B cell (primary cell): ENCODE data around the gene SNRPD3. TPM values are rescaled to one million over a fixed set of nuclear protein-coding genes. Genes with fewer than 3 reads are reported as not detected.

Experiments
- ATAC-seq: fragments of 200-7000 bp; cut with Tn5 transposase; one replicate; pipeline ENCODE4 v1.10.0; 2021; ENCODE audit warnings: low read depth, mild to moderate bottlenecking, moderate number of reproducible peaks, moderate library complexity
- CTCF ChIA-PET: fragments of 350-600 bp; sonication (Branson Sonifier 250); formaldehyde crosslinking; loops from one replicate; lab custom pipeline; 2021; ENCODE audit warnings: antibody characterized with exemption, inconsistent platforms; lab: Charles Lee
- POLR2A ChIA-PET: fragments of 350-600 bp; sonication (Branson Sonifier 250); formaldehyde crosslinking; loops from one replicate; lab custom pipeline; 2021; ENCODE audit warnings: antibody characterized with exemption; lab: Charles Lee
- DNase-seq: peaks from one replicate; pipeline ENCODE4 v3.0.0; 2013
- H2AFZ ChIP-seq: 2 replicates; pipeline ENCODE4 v1.6.1; 2012; ENCODE audit warnings: mild to moderate bottlenecking, low read depth, low read length; ENCODE audit not compliant: insufficient read depth, poor library complexity, severe bottlenecking
- H3K27ac ChIP-seq, 2 donors: 1 replicate in 1 of 2; 2 replicates in 1 of 2; pipeline ENCODE4 v1.5.1; 2012 to 2013; ENCODE audit warnings: low read length in 2 of 2, mild to moderate bottlenecking in 2 of 2, moderate library complexity in 1 of 2
- H3K27me3 ChIP-seq, 4 experiments: fragments of 200-600 bp in 1 of 4; sonication (generic) in 1 of 4; replicated peaks in 1 of 4; 1 replicate in 2 of 4; 2 replicates in 2 of 4; pipeline versions ENCODE4 v1.6.1 to v1.7.0; 2013 to 2016; ENCODE audit warnings: low read length in 3 of 4, mild to moderate bottlenecking in 2 of 4, mixed read lengths in 1 of 4, moderate library complexity in 1 of 4; ENCODE audit not compliant: insufficient read depth in 4 of 4, control insufficient read depth in 3 of 4; ENCODE audit errors: control extremely low read depth in 1 of 4
- H3K36me3 ChIP-seq, 2 experiments: replicated peaks in 1 of 2; 1 replicate in 1 of 2; 2 replicates in 1 of 2; pipeline versions ENCODE4 v1.6.1 to v1.7.1; 2013; ENCODE audit warnings: low read length in 1 of 2; ENCODE audit not compliant: insufficient read depth in 2 of 2, control insufficient read depth in 1 of 2; ENCODE audit errors: control extremely low read depth in 1 of 2, extremely low read depth in 1 of 2
- H3K4me1 ChIP-seq, 2 donors: fragments of 200-600 bp in 1 of 2; sonication (generic) in 1 of 2; 1 replicate in 1 of 2; 2 replicates in 1 of 2; pipeline versions ENCODE4 v1.5.1 to v1.6.1; 2013 to 2017; ENCODE audit warnings: low read length in 2 of 2; ENCODE audit not compliant: control insufficient read depth in 2 of 2, insufficient read depth in 2 of 2
- H3K4me2 ChIP-seq: replicated peaks from 2 replicates; pipeline ENCODE3; 2012; ENCODE audit warnings: mild to moderate bottlenecking, low read depth, low read length; ENCODE audit not compliant: poor library complexity, severe bottlenecking
- H3K4me3 ChIP-seq, 5 experiments: fragments of 200-600 bp in 1 of 5; sonication (generic) in 1 of 5; 1 replicate in 3 of 5; 2 replicates in 2 of 5; pipeline versions ENCODE4 v1.5.1 to v1.7.0; 2011 to 2016; ENCODE audit warnings: low read length in 4 of 5, mild to moderate bottlenecking in 4 of 5, low read depth in 2 of 5, control low read depth in 1 of 5, moderate library complexity in 1 of 5; ENCODE audit not compliant: insufficient read depth in 1 of 5; ENCODE audit errors: control extremely low read depth in 1 of 5, extremely low read depth in 1 of 5
- H3K79me2 ChIP-seq: fragments of 200-600 bp; sonication (generic); one replicate; pipeline ENCODE4 v1.6.0; 2016; ENCODE audit warnings: low read length; ENCODE audit not compliant: control insufficient read depth, insufficient read depth
- H3K9ac ChIP-seq: fragments of 200-600 bp; sonication (generic); 2 replicates; pipeline ENCODE4 v1.6.1; 2017; ENCODE audit warnings: mild to moderate bottlenecking, low read length, moderate library complexity
- H3K9me3 ChIP-seq, 3 donors: one replicate each; pipeline versions ENCODE4 v1.6.1 to v1.7.1; 2013; ENCODE audit warnings: low read length in 2 of 3; ENCODE audit not compliant: control insufficient read depth in 2 of 3, insufficient read depth in 1 of 3; ENCODE audit errors: control extremely low read depth in 1 of 3
- H4K20me1 ChIP-seq: 2 replicates; pipeline ENCODE4 v1.6.0; 2012; ENCODE audit warnings: mild to moderate bottlenecking, low read length; ENCODE audit not compliant: insufficient read depth, control insufficient read depth, poor library complexity, severe bottlenecking
- H3K27ac Mint-ChIP-seq: one replicate; pipeline ENCODE4 v1.8.0; 2021; ENCODE audit warnings: mixed read lengths
- H3K27me3 Mint-ChIP-seq: one replicate; pipeline ENCODE4 v1.8.0; 2021; ENCODE audit warnings: mixed read lengths
- H3K4me1 Mint-ChIP-seq: one replicate; pipeline ENCODE4 v1.8.0; 2021; ENCODE audit warnings: mixed read lengths
- H3K4me3 Mint-ChIP-seq: one replicate; pipeline ENCODE4 v1.8.0; 2021; ENCODE audit warnings: mixed read lengths
- H3K9me3 Mint-ChIP-seq: one replicate; pipeline ENCODE4 v1.8.0; 2022; ENCODE audit warnings: mixed read lengths; ENCODE audit not compliant: insufficient read depth
- EZH2 ChIP-seq: IDR thresholded peaks from 2 replicates; pipeline ENCODE4 v1.6.1; 2012; ENCODE audit warnings: borderline replicate concordance, low read depth, mild to moderate bottlenecking, moderate library complexity, low read length; ENCODE audit not compliant: insufficient read depth, poor library complexity, severe bottlenecking
- WGBS: methylation state at CpG from one replicate; pipeline ENCODE4 v1.1.5; 2013; ENCODE audit warnings: missing lambda C conversion rate; ENCODE audit not compliant: insufficient coverage; 5-methylcytosine and 5-hydroxymethylcytosine counted together
- intact Hi-C: fragments of 100-400 bp; cut with micrococcal nuclease; formaldehyde crosslinking; loops from one replicate; pipeline ENCODE4 v1.10.0; 2022
- polyA plus RNA-seq: library from polyadenylated mRNA; depleted of rRNA; stranded (reverse); fragments of >200 nt; gene quantifications from 2 replicates; pipeline ENCODE4 v1.2.3, GENCODE V29; 2012
- total RNA-seq, 2 donors: library from RNA; stranded (reverse); fragments of 120-200 nt in 1 of 2; gene quantifications; 1 replicate in 1 of 2; 2 replicates in 1 of 2; pipeline versions ENCODE4 v1.2.3 to v1.2.4, GENCODE V29; 2013 to 2022
- TF ChIP-seq, protein P1 (sequence below): fragments of 200-600 bp; IDR thresholded peaks from one replicate; pipeline ENCODE4 v1.8.0; 2022; ENCODE audit warnings: antibody characterized with exemption, mild to moderate bottlenecking

Gene SNRPD3
- total and polyA plus RNA-seq, 2 donors (not counting 1 experiment from before 2014, with no cell fraction given): 76.7 to 165 TPM

DNA sequence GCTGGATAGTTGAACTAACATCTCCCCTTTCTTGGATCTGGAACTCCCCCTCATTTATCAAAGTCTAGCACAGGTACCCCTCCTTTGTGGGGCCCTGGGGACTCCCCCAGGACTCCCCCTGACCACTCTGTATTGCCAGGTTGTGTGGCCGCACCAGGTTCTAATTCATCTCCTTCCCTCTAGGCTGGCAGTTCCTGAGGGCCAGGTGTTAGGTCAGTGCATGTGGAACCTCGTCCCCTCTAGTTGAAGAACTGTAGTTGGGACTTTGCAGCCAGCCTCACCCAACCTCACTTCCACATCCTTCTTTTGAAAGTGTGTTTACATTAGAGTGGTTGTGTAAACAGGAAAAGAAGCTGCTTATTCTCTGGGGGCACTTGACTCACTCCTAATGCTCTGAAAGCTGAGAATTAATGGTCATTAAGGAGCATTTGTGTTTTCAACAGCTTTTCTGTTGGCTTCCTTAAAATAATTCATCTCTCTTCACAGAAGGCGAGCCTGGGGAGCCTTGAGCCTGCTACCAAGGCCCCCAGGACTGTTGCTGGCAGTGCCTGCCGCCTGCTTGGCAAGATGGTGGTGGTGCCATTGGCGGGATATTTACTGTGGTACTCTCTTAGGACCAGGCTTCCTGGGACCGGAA is 48.9 kb upstream of the SNRPD3 start:
- H3K4me1 ChIP-seq: peaks cover 41 to 48% of the 10 kb centered on the region in 2 donors
- WGBS: 44% methylated on average over 3 of the region's 6 CpGs
- Mint-ChIP-seq H3K4me1 (peaks cover 62% of the 10 kb centered on the region), H3K9me3 (no peaks in the 10 kb centered on the region), H3K4me3 (peak overlapping the region; percentile 37), H3K27ac (peak overlapping the region; percentile 78), H3K27me3 (no peaks in the 10 kb centered on the region)
- peak overlapping the region; percentile 30 for H3K4me2 ChIP-seq
- no peak overlapping the region for H3K9ac ChIP-seq
- DNase-seq (no peak), ATAC-seq (peak; percentile 16)
- intact Hi-C loops: no loop called here
- H4K20me1 ChIP-seq: no peaks in the 10 kb centered on the region
- peak overlapping the region in 1 of 2 donors; percentile 0 for H3K27ac ChIP-seq
- no peak overlapping the region for H3K4me3 ChIP-seq
- H3K9me3 ChIP-seq: no peaks in the 10 kb centered on the region
- no peaks in the 10 kb centered on the region for H3K36me3 ChIP-seq
- POLR2A ChIA-PET: interaction anchor here (0.5 to 0.6 kb wide), 2 partner anchors 89 to 569 kb away, joined by 4 to 8 read pairs; no protein-coding TSS in a partner anchor
- CTCF ChIA-PET: interaction anchor here (1.5 to 11.5 kb wide), 8 partner anchors 12 to 83 kb away, joined by 3 to 173 read pairs (median 5); partner anchors contain the start of gene ADORA2A
- H3K79me2 ChIP-seq: no peaks in the 10 kb centered on the region
- H3K27me3 ChIP-seq: no peaks in the 10 kb centered on the region
- TF ChIP-seq, protein P1, sequence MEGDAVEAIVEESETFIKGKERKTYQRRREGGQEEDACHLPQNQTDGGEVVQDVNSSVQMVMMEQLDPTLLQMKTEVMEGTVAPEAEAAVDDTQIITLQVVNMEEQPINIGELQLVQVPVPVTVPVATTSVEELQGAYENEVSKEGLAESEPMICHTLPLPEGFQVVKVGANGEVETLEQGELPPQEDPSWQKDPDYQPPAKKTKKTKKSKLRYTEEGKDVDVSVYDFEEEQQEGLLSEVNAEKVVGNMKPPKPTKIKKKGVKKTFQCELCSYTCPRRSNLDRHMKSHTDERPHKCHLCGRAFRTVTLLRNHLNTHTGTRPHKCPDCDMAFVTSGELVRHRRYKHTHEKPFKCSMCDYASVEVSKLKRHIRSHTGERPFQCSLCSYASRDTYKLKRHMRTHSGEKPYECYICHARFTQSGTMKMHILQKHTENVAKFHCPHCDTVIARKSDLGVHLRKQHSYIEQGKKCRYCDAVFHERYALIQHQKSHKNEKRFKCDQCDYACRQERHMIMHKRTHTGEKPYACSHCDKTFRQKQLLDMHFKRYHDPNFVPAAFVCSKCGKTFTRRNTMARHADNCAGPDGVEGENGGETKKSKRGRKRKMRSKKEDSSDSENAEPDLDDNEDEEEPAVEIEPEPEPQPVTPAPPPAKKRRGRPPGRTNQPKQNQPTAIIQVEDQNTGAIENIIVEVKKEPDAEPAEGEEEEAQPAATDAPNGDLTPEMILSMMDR: no peak
- TF ChIP-seq EZH2: no peak
- H2AFZ ChIP-seq: no peak overlapping the region

DNA sequence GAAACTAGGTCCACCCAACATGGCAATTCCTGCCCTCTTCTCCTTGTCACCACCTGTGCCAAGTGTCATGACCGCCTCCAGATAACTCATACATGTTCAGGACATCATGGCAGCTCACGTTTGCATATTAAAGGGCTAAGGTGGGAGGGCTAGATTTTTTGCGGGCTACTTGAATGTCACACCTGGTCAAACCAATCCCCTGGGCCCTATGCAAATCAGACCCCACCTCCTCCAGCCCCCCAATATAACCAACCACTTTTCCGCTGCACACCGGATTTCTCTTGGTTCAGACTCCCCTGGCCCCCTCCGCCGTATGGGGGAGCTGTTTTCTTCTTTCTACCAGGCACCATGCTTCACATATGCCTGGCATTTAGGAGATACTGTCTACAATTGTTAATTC is 48.1 kb upstream of the SNRPD3 start:
- intact Hi-C loops: no loop called here
- Histone ChIP-seq H3K27me3 (no peaks in the 10 kb centered on the region), H3K9me3 (no peaks in the 10 kb centered on the region), H3K36me3 (no peaks in the 10 kb centered on the region), H3K27ac (peak overlapping the region in 1 of 2 donors; percentile 0), H4K20me1 (no peaks in the 10 kb centered on the region), H2AFZ (no peak overlapping the region), H3K4me3 (no peak overlapping the region), H3K4me2 (no peak overlapping the region), H3K4me1 (peaks cover 44 to 49% of the 10 kb centered on the region in 2 donors), H3K79me2 (no peaks in the 10 kb centered on the region), H3K9ac (no peak overlapping the region)
- no peaks in the 10 kb centered on the region for H3K9me3 Mint-ChIP-seq
- WGBS: no CpG with 5 or more reads among the region's 7 CpGs
- CTCF ChIA-PET: interaction anchor here (1.5 to 11.5 kb wide), 8 partner anchors 11 to 83 kb away, joined by 3 to 173 read pairs (median 5); partner anchors contain the start of gene ADORA2A
- ATAC-seq (peak; percentile 8), DNase-seq (peak; percentile 43)
- peaks cover 62% of the 10 kb centered on the region for H3K4me1 Mint-ChIP-seq
- TF ChIP-seq, protein P1: no peak
- TF ChIP-seq EZH2: no peak
- POLR2A ChIA-PET: interaction anchor here (0.6 kb wide), 1 partner anchor 570 kb away, joined by 8 read pairs; no protein-coding TSS in a partner anchor
- no peak overlapping the region for H3K4me3 Mint-ChIP-seq
- H3K27ac Mint-ChIP-seq: no peak overlapping the region
- no peaks in the 10 kb centered on the region for H3K27me3 Mint-ChIP-seq
